ENCODE results near the gene PCYT1B.
"Not testable (repeated sequence)": the region's sequence is repeated elsewhere in the genome, so short reads cannot be mapped to it uniquely, and the experiment has no call there.

PCYT1B gene
- total RNA-seq, result 0 to 0.07 reads per million in 2 donors

DNA sequence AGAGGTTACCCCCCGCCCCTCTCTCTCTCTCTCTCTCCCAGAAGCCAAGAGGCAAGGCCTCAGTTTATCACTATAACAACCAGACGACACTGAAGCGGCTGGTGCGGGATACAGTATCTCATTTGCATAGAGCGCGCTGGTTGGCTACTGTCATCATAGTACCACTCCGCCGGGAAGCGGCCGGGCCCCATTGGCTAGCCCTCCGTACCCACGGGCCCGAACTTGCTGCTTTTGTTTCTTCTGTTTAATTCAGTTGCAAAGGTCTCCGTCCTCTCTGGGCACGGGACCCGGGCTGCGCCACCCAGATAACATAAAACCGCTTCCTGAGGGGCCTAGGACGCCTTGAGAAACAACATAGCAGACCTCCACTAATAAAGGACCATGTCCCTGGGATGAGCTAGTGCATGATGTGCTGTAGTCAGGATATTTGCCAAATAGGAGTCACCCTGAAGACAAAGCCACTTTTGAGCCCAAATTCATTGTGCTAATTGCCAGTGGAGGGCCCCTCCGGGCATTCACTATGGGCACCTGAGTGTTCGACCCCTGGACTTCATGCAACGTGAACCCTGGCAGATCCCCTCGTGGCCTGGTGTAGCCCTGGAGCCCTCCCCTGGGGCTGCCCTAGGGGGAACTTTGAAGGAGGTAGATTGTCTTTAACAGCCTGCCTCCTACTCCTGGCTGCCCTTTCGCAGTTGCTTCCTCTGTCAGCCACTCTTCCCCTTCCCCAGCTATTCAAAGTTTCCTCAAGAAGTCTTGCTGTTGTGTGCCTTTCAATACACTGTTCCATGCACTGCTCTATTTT lies at the start of gene PCYT1B:
PCYT1B (minus strand) TSS at position 91 of the 802 bp plus-strand sequence. CDS start 242 bp downstream, outside the sequence.
- peak; percentile 33 for DNase-seq

DNA sequence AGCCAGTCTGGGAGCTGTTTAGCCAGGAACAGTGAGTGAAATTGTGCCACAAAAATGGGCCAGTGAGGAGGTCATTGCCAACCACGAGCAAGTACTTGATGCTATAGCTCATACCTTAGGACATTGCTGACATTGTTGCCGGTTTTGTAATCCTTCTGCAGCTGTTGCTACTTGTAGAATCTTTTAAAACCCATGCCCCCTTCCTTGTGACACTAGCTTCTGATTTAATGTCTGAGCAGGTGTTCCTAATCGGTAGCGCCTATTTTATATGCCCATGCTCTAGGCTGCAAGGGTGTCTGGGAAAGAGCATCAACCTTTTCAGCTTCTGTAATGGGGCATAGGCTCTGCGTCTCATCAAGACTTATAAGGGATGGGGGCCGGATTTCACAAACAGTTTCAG lies 49.1 kb upstream of the PCYT1B start:
- DNase-seq, result no peak

GRCh38 chrX:24694825-24695224 lies 47.7 kb upstream of the PCYT1B start:
- no peak for DNase-seq

- DNase-seq, result peak; percentile 26
Measured at GRCh38 chrX:24693453-24694202, 46.5 kb upstream of the PCYT1B start, which contains the start of gene POLA1. Gene POLA1 (plus strand): TSS chrX:24693918. CDS start chrX:24693962, 44 bp downstream.

DNA sequence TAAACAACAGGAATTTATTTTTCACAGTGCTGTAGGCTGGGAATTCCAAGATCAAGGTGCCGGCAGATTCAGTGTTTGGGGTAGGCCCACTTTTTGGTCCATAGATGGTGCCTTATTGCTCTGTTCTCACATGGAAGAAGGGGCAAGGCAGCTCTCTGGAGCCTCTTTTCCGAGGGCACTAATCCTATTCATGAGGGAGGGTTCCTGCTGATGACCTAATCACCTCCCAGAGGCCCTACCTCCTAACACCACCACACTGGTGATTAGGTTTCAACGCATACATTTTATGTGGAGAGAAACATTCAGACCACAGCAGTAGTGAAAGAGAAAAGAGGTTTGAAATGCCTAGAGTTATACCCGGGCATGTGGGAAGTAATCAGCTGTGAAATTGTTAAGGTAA lies 45.2 kb upstream of the PCYT1B start:
- DNase-seq, result no peak

DNA sequence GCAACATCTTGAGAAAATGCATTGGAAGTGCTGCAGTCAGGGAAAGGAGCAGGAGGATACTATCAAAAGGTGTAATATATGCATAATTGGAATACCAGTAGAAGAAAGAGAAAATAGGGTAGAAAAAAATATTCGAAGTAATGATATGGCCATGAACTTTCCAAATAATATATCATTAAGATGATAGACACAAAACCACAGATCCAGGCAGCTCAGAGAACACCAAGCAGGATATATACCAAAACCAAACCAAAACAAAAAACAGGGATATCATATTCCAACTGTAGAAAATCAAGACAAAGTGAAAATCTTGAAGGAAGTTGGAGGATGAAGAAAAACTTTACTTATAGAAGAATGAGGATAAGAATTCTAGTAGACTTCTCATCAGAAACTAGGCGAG lies 36.9 kb upstream of the PCYT1B start:
- DNase-seq, result no peak

DNA sequence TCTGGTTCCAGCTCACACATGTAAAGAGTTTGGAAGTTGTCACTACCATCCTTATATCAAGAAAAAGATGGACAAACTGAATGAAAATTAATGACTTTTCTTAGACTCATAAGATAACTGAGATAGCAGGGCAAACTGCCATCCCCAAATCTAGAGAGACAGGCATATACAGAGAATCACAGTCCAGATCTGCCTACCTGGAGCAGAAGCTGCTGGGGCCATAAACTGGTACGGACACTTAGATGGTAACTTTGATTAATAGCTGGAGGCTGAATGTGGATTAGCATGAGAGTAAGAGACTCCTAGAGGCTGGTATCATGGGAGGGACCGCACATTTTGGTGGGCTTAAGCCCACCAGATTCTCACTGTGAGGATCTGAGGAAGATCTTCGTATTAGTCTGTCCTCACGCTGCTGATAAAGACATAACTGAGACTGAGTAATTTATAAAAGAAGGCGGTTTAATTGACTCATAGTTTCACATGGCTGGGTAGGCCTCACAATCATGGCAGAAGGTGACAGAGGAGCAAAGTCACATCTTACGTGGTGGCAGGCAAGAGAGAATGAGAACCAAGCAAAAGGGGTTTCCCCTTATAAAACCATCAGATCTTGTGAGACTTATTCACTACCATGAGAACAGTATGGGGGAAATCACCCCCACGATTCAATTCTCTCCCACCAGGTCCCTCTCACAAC lies 35.7 kb upstream of the PCYT1B start:
- no peak for DNase-seq

DNA sequence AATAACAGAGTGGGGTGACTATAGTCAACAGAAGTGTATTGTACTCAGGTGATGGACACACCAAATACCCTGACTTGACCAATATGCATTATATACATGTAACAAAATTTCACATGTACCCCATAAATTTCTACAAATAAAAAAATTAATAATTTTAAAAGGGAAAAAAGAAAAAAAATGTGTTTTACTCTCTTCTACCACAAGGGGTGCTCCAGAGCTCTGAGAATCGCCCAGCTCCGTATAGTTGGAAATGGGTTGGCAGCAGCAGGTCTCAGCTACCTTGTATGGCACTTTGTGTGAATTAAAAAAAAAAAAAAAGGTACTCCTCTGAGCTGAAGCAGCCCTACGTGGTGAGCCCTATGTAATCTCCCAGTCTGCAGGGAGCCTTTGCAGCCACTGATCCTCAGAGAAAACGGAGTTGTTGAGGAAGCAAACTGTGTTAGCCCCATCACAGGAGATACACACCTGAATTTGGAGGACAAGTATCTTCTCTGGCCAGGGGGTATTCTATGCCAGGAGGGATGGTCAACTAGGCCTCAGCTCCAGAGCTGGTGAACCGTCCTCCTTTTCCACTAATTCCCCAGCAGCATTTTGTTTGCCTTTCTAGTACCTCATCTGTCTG lies 29.4 kb upstream of the PCYT1B start:
- DNase-seq, result no peak

DNA sequence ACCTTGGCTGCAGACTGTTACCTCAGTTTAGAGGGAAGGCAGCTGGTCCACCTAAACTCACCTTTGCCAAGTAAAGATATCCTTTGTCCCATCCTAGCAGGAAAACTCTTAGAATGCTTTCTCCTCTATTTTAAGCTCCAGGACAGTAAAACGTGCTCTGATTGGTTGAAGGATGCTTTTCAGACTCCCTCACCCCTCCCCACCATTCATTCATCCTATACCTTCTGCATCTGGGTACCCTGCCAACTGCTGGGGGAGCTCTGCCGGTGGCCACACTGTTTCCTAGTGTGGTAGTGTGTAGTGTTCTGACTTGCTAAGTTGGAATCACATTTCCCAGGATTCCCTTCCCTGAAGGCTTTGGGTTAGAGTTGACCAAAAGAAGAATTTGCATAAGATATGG lies 26.3 kb upstream of the PCYT1B start:
- DNase-seq, result no peak

GRCh38 chrX:24672701-24673190 lies 25.6 kb upstream of the PCYT1B start:
- no peak for DNase-seq

DNA sequence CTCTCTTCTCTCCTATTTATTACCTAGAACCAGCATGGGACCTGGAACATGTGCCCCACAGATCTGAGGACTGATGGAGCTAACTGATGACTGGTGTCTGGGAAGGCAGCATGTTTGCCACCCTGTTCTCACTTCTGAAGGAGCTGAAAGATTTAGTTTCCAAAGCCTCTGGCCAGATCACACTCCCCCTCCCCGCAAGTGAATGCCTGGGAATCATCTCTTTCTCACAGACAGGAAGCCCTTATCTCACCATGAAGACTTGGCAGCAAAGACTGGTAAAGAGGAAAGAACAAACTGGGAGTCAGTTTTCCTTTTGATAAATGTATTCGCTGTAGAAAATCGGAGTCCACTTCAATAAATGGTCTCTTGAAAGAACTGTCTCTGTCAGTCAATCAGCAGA lies 21.0 kb upstream of the PCYT1B start:
- DNase-seq, result no peak

DNA sequence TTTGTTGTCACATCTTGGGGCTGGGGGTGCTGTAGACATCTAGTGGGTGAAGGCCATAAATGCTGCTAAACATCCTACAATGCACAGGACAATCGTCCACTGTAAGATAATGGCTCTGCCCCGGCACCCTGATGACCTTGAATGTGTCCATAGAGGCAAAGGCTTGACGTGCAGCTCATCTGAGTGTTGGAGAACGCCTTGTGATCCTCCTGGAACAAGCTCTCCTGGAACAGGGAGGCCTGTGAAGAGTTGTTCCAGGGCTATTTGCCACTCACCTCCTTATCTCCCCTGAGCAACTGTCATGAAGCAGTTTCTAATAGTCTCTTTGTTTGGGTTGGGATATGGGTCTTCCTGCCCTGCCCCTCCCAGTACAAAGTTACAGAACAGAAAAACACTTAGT lies 15.2 kb upstream of the PCYT1B start:
- no peak for DNase-seq

DNA sequence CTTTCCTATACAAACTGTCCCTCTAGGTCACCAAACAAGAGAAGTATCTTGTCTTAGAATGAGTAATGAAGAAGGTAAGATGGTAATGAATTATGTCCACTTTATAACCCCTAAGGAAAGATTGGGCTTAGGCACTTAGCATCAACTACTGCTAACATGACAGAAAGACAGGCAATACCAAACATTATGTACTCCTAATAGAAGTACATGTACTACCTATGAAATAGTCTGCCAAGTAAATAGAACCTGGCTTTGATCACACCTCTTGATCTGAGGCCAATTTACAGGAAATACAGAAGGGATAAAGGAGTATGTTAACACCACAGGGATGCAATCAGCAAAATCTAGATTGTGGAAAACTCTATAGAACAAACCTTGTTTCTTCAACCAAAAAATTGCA lies 14.1 kb upstream of the PCYT1B start:
- no peak for DNase-seq

DNA sequence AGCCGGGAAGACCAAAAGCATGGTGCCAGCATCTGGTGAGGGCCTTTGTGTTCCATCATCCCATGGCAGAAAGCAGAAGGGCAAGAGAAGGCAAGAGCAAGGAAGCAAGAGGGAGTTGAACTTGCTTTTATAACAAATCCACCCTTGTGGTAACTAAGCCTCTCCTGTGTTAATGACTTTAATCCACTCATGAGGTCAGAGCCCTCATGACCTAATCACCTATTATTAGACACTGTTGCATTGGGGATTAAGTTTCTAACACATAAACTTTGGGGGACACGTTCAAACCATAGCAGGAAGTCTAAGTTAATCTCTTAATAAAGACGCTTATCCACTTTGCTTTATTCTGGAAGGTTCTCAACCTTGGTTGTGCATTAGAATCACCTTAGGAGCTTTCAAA lies 12.5 kb upstream of the PCYT1B start:
- no peak for DNase-seq

DNA sequence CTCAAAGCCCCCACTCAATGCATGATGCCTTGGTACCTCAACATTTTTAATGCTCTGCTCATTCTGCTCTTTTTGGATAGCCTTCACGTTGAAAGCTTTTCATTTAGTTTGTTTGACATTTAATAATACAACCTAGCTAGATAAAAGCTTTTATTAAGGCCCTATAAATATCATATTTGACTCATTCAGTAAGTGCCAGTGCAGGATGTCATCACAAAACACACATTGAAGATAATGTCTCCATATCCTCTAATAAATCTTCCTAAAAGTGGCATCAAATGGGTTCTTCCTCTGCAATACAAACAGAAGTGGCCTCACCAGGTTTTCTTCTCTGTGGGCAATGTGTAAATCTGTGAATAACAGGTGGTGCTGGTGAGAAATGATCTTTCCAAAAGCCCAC lies 12.0 kb upstream of the PCYT1B start:
- no peak for DNase-seq

GRCh38 chrX:24658421-24658820 lies 11.3 kb upstream of the PCYT1B start:
- no peak for DNase-seq

GRCh38 chrX:24657671-24658386 lies 10.7 kb upstream of the PCYT1B start:
- no peak for DNase-seq

DNA sequence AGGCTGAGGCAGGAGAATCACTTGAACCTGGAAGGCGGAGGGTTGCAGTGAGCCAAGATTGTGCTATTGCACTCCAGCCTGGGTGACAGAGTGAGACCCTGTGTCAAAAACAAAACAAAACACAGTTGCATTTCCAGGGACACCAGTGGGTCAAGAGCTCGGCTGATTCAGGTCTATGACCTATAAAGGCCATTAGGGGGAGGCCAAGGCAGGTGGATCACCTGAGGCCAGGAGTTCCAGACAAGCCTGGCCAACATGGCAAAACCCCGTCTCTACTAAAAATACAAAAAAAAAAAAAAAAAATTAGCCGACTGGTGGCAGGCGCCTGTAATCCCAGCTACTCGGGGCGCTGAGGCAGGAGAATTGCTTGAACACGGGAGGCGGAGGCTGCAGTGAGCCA lies 8.5 kb upstream of the PCYT1B start:
- DNase-seq, result not testable (repeated sequence)

GRCh38 chrX:24651783-24652182 lies 4.6 kb upstream of the PCYT1B start:
- DNase-seq, result no peak

DNA sequence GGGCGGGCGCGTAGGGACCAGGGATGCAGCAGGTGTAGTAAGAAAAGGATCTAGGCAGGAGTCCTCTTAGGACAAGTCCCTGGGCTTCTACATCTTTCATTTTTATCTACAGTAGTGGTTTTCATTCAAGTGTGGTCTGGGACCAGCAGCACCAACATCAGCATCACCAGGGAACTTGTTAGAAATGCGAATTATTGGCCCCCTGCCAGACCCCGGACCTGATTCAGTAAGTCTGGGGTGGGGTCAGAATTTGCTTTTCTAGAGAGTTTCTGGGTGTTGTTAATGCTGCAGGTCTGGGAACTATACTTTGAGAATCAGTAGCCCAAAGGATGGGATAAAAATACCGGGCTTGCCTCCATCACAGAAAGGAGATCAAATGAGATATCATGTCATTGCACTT lies 1.3 kb upstream of the PCYT1B start:
- DNase-seq, result no peak

- no peak for DNase-seq
Measured at GRCh38 chrX:24646745-24647182, 383 bp downstream of the PCYT1B start.

DNA sequence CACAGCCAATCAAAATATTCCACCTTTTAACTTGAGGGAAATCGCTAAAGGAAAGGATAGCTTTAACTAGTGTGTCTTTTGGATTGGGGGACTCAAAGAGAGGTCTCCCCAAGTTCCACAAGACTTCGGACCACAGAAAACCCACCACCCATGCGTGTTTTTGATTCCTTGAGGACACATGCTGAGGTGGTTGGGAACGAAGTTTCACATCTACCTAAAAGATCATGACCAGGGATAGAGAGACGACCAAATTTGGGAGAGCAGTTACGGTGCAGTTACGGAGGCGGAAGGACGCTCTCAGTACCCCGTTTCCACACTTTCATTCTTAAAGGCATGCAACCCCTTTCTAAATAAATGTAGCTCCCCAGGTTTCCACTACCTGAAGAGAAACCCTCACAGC lies 1.1 kb downstream of the PCYT1B start:
- DNase-seq, result no peak
